Activated CD8-positive, alpha-beta memory T cell treated with anti-CD3 and anti-CD28 coated beads, Interleukin-2, amount 50 U/mL, for 4 hours (primary cell): Measurements from ENCODE around the gene TMED6.

Source experiments
- DNase-seq: peaks from one replicate; pipeline ENCODE4 v3.0.0-alpha.2; 2020

The TMED6 gene

DNA sequence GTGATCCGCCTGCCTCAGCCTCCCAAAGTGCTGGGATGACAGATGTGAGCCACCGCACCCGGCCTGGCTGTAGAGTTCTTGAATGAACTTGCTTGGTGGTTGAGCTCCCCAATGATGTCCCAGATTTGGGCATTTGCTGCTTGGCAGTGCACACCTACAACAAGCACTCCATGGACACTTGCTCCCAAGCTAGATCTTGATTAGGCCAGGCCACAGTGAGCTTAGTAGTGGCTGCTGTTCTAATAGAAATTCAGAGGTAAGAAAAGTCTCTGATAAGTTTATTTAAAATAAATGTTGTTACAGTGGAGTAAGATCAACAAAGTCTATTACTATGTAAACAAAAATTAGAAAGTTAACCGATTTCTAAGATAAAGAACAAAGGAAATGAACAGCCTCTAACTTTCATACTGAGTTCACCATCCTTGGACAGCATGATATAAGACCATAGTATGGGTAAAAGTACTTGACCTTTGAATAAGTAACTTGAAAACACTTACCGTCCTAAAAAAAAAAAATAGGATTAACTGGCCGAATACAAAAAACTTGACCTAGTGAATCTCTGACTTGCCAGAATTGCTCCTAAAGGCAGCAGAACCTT lies 951 bp downstream of the TMED6 start:
- no peak for DNase-seq

DNA sequence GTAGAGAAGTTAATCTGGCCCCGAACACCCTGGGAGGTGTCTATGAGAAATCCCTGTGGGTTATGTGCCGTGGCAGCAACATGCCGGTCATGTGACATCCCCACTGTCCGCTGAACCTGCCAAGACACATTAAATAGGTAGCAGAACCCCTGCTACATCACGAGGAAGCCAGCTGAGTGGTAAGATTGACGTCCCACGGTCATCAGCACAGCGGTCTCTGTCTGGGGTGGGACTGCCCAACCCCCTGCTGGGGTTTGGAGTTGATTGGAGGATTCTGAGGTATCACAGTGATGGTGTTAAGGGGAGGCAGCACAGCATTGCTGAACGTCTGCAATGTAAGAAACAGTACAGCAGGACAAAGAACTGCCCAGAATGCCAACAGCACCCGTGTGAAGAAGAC lies 2.0 kb downstream of the TMED6 start:
- no peak for DNase-seq

GRCh38 chr16:69348222-69348621 lies 3.4 kb downstream of the TMED6 start:
- no peak for DNase-seq

DNA sequence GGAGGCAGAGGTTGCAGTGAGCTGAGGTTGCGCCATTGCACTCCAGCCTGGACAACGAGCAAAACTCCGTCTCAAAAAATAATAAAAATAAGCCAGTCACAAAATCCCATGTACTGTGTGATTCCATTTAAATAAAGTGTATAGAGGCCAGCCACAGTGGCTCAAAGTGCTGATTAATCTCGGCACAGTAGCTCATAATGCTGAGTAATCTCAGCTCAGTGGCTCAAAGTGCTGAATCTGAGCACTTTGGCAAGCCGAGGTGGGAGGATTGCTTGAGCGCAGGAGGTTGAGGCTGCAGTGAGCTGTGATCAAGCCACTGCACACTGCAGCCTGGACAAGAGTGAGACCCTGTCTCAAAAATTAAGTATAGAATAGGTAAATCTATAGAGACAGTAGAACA lies 4.9 kb downstream of the TMED6 start:
- no peak for DNase-seq

GRCh38 chr16:69345923-69346322 lies 5.7 kb downstream of the TMED6 start:
- no peak for DNase-seq

DNA sequence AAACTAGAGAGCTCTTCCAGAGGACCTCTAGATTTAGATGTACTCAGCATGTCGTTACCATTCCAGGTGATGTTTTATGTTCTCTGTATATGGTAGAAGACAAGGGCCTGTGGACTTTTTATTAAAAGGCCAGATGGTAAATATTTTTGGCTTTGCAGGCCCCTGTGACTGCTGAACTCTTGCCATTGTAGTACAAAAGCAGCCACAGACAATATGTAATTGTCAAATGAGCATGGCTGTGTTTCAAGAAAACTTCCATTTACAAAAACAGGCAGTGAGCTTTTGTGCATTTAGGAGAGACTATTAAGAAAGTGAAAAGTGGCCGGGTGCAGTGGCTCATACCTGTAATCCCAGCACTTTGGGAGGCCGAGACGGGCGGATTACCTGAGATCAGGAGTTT lies 7.4 kb downstream of the TMED6 start:
- DNase-seq = no peak

- DNase-seq = no peak
Observed at GRCh38 chr16:69340095-69340644, 11.4 kb downstream of the TMED6 start.

DNA sequence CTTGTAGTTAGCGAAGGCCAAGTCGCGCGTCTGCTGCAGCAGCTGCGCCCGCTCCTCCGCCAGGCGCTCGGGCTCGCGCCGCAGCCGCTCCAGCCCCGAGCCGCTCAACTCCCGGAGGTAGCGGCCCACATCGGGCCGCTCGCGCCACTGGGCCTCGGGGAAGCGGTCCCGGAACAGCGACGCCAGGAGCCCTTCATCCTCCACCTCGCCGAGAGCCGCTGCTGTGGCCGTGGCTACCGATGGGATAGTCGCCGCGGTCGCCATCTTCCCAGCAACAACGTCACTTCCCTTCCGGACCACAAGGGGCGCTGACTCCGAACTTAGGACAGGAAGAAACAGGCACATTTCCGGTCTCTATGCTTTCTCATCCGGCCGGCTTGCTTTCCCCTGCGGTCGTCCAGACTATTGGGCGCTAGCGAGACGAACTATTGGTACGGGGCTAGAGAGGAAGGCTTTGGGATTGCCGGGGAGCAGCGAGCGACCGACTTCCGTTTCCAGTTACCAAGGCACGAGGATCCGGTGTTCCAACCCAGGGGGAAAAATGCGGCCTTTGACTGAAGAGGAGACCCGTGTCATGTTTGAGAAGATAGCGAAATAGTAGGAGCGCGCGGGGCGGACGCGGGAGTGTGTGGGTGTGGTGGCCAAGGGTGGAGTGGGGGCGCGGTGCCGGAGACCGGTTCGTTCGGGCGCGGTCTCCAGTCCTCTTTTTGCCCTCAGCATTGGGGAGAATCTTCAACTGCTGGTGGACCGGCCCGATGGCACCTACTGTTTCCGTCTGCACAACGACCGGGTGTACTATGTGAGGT lies 12.1 kb downstream of the TMED6 start, which contains the start of the genes COG8 and NIP7:
Gene COG8, minus strand, starts transcription at position 276 of the 806 bp plus-strand sequence. Its CDS starts 12 bp downstream, at position 264.
Gene NIP7, plus strand, starts transcription at position 484 of the 806 bp plus-strand sequence. Its CDS starts 58 bp downstream, at position 542.
- peak; percentile 90 for DNase-seq

- DNase-seq = no peak
Observed at GRCh38 chr16:69338557-69339288, 12.9 kb downstream of the TMED6 start.

DNA sequence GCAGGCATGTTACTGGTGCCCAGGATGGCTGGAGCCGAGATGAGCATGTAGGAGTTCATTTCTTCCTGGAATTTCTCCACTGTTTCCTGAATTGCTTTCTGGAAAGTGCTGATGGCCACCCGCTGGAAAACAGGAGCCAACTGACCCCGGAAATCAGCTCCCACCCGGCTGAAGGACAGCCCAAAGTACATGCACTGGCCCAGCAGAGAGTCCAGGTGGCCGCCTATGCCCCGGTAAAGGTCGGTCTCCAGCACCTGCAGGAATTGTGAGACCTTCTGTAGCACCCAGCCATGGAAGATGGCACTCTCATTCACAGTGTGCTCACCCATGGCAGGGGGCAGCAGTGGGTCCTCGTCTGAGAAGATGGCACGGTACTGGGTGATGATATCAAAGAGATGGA lies 16.9 kb downstream of the TMED6 start:
- no peak for DNase-seq

- peak; percentile 84 for DNase-seq
Observed at GRCh38 chr16:69330286-69331109, 21.1 kb downstream of the TMED6 start, which contains the start of gene PDF. PDF (minus strand) TSS chr16:69330588; CDS start chr16:69330570, 18 bp downstream.

- peak; percentile 65 for DNase-seq
Observed at GRCh38 chr16:69329369-69330285, 22.0 kb downstream of the TMED6 start.

- DNase-seq = peak; percentile 14
Observed at GRCh38 chr16:69328854-69329316, 22.7 kb downstream of the TMED6 start.

DNA sequence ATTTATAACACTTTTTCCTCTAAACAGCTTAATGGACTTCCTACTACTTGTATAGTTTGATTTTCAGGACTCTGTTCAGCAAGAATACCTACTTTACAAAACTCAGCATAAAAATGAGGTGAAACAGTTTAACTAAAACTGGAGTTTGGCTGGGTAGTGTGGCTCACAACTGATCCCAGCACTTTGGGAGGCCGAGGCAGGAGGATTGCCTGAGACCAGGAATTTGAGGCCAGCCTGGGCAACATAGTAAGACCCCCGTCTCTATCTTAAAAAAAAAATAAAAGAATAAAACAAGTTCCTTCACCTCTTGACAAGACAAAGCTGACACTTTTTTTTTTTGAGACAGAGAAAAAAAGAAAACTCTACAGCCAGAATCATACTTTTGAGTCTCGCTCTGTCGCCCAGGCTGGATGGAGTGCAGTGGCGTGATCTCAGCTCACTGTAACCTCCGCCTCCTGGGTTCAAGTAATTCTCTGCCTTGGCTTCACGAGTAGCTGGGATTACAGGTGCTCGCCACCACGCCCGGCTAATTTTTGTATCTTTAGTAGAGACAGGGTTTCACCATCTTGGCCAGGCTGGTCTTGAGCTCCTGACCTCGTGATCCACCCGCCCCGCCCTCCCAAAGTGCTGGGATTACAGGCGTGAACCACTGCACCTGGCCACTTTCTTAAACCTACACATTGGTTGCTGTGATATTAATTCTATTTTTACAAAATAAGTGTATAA lies 23.8 kb downstream of the TMED6 start:
- DNase-seq = no peak

- no peak for DNase-seq
Observed at GRCh38 chr16:69326172-69326873, 25.3 kb downstream of the TMED6 start.

GRCh38 chr16:69325784-69326171 lies 25.8 kb downstream of the TMED6 start:
- no peak for DNase-seq

GRCh38 chr16:69324585-69325253 lies 26.9 kb downstream of the TMED6 start:
- DNase-seq = no peak

DNA sequence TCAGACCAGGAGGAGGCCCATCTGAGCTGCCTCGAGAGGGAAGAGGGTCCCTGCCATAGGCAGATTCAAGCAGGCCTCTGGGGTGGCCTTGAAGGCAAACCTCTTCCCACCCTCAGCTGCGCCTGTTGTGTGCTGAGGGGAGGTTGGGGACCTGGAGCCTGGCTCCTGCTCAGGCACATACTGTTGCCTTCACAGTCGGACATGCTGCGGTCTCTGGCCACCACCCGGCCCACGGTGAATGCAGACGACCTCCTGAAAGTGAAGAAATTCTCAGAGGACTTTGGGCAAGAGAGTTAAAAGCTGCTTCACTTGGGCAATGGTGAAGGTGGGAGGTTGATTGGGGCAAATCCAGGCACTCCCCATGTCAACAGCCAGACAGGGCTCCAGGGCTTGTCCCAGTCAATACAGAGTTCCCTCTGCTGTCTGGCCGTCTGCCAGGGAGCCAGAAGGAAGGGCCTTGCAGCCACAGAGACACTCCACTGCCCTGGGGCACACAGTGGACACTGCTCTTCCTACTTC lies 27.5 kb downstream of the TMED6 start:
- DNase-seq = no peak

DNA sequence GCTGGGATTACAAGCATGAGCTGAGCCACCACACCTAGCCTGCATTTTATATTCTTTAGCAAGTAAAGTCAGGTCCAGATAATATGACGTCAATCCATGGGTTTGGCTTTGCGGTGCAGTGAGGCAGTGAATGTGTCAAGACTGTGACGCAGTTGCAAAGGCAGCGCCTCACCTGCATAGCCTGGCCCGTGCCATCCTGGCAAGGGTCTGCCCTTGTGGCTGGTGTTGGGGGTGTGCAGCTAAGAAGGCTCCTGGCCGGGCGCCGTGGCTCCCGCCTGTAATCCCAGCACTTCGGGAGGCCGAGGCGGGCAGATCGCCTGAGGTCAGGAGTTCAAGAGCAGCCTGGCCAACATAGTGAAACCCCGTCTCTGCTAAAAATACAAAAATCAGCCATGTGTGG lies 28.2 kb downstream of the TMED6 start:
- no peak for DNase-seq
